Measurements from ENCODE around the gene NUDT6. TPM values are rescaled to one million over a fixed set of nuclear protein-coding genes. Genes with fewer than 3 reads are reported as not detected.

The NUDT6 gene
- total RNA-seq, 1 experiment from 2014 or later = 4.0 TPM

DNA sequence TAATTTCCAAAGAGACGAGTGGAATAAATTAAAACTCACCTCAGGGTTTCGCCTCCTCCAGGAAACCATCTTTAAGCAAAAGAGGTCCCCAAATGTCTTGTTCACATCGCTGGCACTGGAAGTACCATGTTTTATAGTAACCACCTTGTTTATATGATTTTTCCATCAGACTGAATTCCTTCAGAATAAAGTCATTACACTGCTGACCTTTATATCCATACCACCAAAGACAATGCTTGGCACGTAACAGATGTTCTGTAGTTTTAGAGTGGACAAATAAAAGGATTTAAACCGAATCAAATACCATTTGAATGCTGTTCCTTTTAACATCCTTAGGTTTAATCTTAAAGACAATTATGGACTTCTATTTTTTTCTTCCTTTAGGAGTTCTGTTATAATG, 4.7 kb downstream of the NUDT6 start:
- no peak overlapping the region for H4K5ac ChIP-seq (ENCODE audit: insufficient read length, low read depth, low read length)
- no peak overlapping the region for H3K14ac ChIP-seq (ENCODE audit: insufficient read depth, low read length)
- H3K9ac ChIP-seq (ENCODE audit: extremely low read depth, insufficient read length, low read length) = no peak overlapping the region
- H2BK120ac ChIP-seq (ENCODE audit: low read depth, low read length, poor library complexity, severe bottlenecking) = no peak overlapping the region
- no peak for DNase-seq
- H2BK15ac ChIP-seq (ENCODE audit: low read depth, low read length) = no peak overlapping the region
- H4K8ac ChIP-seq (replicated peaks; ENCODE audit: insufficient read length, low read depth, low read length) = no peak overlapping the region
- H3K4ac ChIP-seq (ENCODE audit: low read depth, low read length) = no peak overlapping the region
- H2BK20ac ChIP-seq (ENCODE audit: low read depth, low read length, poor library complexity, severe bottlenecking) = no peak overlapping the region
- H2BK12ac ChIP-seq (ENCODE audit: insufficient read length, low read depth, low read length) = no peak overlapping the region
- H3K56ac ChIP-seq (ENCODE audit: insufficient read length, low read depth, low read length) = no peak overlapping the region
- H3K9me3 ChIP-seq (ENCODE audit: control insufficient read depth, low read depth, low read length) = no peaks in the 10 kb centered on the region
- TF ChIP-seq, protein P1, sequence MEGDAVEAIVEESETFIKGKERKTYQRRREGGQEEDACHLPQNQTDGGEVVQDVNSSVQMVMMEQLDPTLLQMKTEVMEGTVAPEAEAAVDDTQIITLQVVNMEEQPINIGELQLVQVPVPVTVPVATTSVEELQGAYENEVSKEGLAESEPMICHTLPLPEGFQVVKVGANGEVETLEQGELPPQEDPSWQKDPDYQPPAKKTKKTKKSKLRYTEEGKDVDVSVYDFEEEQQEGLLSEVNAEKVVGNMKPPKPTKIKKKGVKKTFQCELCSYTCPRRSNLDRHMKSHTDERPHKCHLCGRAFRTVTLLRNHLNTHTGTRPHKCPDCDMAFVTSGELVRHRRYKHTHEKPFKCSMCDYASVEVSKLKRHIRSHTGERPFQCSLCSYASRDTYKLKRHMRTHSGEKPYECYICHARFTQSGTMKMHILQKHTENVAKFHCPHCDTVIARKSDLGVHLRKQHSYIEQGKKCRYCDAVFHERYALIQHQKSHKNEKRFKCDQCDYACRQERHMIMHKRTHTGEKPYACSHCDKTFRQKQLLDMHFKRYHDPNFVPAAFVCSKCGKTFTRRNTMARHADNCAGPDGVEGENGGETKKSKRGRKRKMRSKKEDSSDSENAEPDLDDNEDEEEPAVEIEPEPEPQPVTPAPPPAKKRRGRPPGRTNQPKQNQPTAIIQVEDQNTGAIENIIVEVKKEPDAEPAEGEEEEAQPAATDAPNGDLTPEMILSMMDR (conservative IDR thresholded peaks at IDR 0.05) = no peak
- H3K4me3 Mint-ChIP-seq = no peak overlapping the region
- H3K23me2 ChIP-seq (ENCODE audit: insufficient read length, low read depth, low read length, poor library complexity, severe bottlenecking) = peaks cover 6% of the 10 kb centered on the region
- H3T11ph ChIP-seq (ENCODE audit: low read length) = no peak overlapping the region
- peaks cover 15 to 16% of the 10 kb centered on the region in 2 experiments for H3K4me1 Mint-ChIP-seq
- H2BK5ac ChIP-seq (ENCODE audit: insufficient read length, low read length) = no peak overlapping the region
- no peaks in the 10 kb centered on the region for H3K79me2 ChIP-seq (ENCODE audit: insufficient read depth, low read length)
- no peaks in the 10 kb centered on the region for H3K27me3 ChIP-seq (ENCODE audit: insufficient read depth, low read length)
- H3K9me3 Mint-ChIP-seq = no peaks in the 10 kb centered on the region
- no peak overlapping the region for H3K18ac ChIP-seq (ENCODE audit: insufficient read length, low read depth, low read length)
- no peak overlapping the region for H3K27ac ChIP-seq (ENCODE audit: insufficient read length, low read depth, low read length)
- H3K4me1 ChIP-seq (ENCODE audit: insufficient read depth, low read length) = 0 out of 2 replicates have a peak, but pooled peaks cover 3% of the 10 kb centered on the region
- H2AK5ac ChIP-seq (ENCODE audit: insufficient read length, low read length) = no peak overlapping the region
- no peaks in the 10 kb centered on the region for H3K27me3 Mint-ChIP-seq (ENCODE audit: low read depth)
- H2AFZ ChIP-seq (ENCODE audit: low read length) = no peak overlapping the region
- H3K79me1 ChIP-seq (ENCODE audit: insufficient read depth, low read depth, low read length, poor library complexity, severe bottlenecking) = no peaks in the 10 kb centered on the region
- H3K27ac Mint-ChIP-seq = no peak overlapping the region
- no peak overlapping the region for H3K23ac ChIP-seq (ENCODE audit: insufficient read length, low read depth, low read length)
- H4K20me1 ChIP-seq (ENCODE audit: control insufficient read depth, insufficient read depth, insufficient read length) = no peaks in the 10 kb centered on the region
- H3K4me2 ChIP-seq (ENCODE audit: insufficient read depth, insufficient read length, low read length) = no peak overlapping the region
- no CpG with 5 or more reads among the region's 5 CpGs for WGBS (ENCODE audit: extremely low coverage, insufficient read length, low lambda C conversion rate)
- peaks cover 0 to 7% (median 0%) of the 10 kb centered on the region in 3 experiments; a peak in 2 of 7 replicates for H3K36me3 Mint-ChIP-seq (ENCODE audit: insufficient read depth in 1 of 3, low read depth in 3 of 3)
- H4K91ac ChIP-seq (ENCODE audit: insufficient read length, low read depth, low read length) = no peak overlapping the region
